Stimulated activated CD4-positive, alpha-beta T cell treated with anti-CD3 and anti-CD28 coated beads, Interleukin-12 subunit alpha, Interleukin-12 subunit beta, amount 100 ng/mL, for 48 hours (primary cell): ENCODE measurements around the gene ITM2B.
"Not testable (repeated sequence)": the region's sequence is repeated elsewhere in the genome, so short reads cannot be mapped to it uniquely, and the experiment has no call there.

Experiments used
- DNase-seq, 3 donors: peaks; one replicate each; pipeline ENCODE4 v3.0.0-alpha.2; 2020; ENCODE audit warnings: low read depth in 2 of 3, low spot score in 1 of 3

The ITM2B gene

GRCh38 chr13:48233046-48233888 lies at the start of gene ITM2B:
Gene ITM2B, plus strand, starts transcription at chr13:48233206. Its CDS starts 155 bp downstream, at chr13:48233361.
- peak in 2 of 3 donors; percentile 37 to 62 for DNase-seq

GRCh38 chr13:48184260-48184659 lies 48.7 kb upstream of the ITM2B start:
- no peak for DNase-seq

- no peak for DNase-seq
These were observed 48.0 kb upstream of the ITM2B start for GRCh38 chr13:48185018-48185417.

- no peak for DNase-seq
These were observed 46.3 kb upstream of the ITM2B start for GRCh38 chr13:48186722-48187121.

- DNase-seq: no peak
These were observed 44.9 kb upstream of the ITM2B start for GRCh38 chr13:48188131-48188530.

GRCh38 chr13:48188601-48189000 lies 44.4 kb upstream of the ITM2B start:
- no peak for DNase-seq

- no peak for DNase-seq
These were observed 43.8 kb upstream of the ITM2B start for GRCh38 chr13:48189171-48189570.

- DNase-seq: no peak
These were observed 40.5 kb upstream of the ITM2B start for GRCh38 chr13:48192411-48192935.

GRCh38 chr13:48194379-48194754 lies 38.6 kb upstream of the ITM2B start:
- no peak for DNase-seq

- DNase-seq: no peak
These were observed 33.5 kb upstream of the ITM2B start for GRCh38 chr13:48199404-48199946.

GRCh38 chr13:48201044-48201443 lies 32.0 kb upstream of the ITM2B start:
- DNase-seq: no peak

GRCh38 chr13:48207207-48207606 lies 25.8 kb upstream of the ITM2B start:
- not testable (repeated sequence) for DNase-seq

GRCh38 chr13:48210178-48210577 lies 22.8 kb upstream of the ITM2B start:
- DNase-seq: no peak

GRCh38 chr13:48214519-48215121 lies 18.4 kb upstream of the ITM2B start:
- no peak for DNase-seq

- not testable (repeated sequence) for DNase-seq
These were observed 17.3 kb upstream of the ITM2B start for GRCh38 chr13:48215511-48216203.

GRCh38 chr13:48216204-48216711 lies 16.7 kb upstream of the ITM2B start:
- DNase-seq: no peak

- no peak for DNase-seq
These were observed 12.4 kb upstream of the ITM2B start for GRCh38 chr13:48220592-48220980.

- DNase-seq: no peak
These were observed 11.9 kb upstream of the ITM2B start for GRCh38 chr13:48220981-48221685.

- no peak for DNase-seq
These were observed 11.3 kb upstream of the ITM2B start for GRCh38 chr13:48221686-48222187.
